Activated CD8-positive, alpha-beta memory T cell treated with anti-CD3 and anti-CD28 coated beads for 24 hours (primary cell): Measurements from ENCODE around the gene C1orf232.

Experiments used
- DNase-seq: peaks from one replicate; pipeline ENCODE4 v3.0.0-alpha.2; 2020

Gene C1orf232

GRCh38 chr1:26175346-26175745 is 6.6 kb upstream of the C1orf232 start:
- no peak for DNase-seq

- no peak for DNase-seq
Observed at GRCh38 chr1:26171084-26172072, 2.6 kb upstream of the C1orf232 start, which contains the start of gene ZNF593OS. ZNF593OS (minus strand) TSS chr1:26171832; CDS start chr1:26171661, 171 bp downstream.

GRCh38 chr1:26170472-26170821 is 1.7 kb upstream of the C1orf232 start:
- no peak for DNase-seq

GRCh38 chr1:26169669-26170471 is 1.1 kb upstream of the C1orf232 start, which contains the start of gene ZNF593:
ZNF593 (plus strand) TSS chr1:26169908; CDS start chr1:26169984, 76 bp downstream.
- DNase-seq = peak; percentile 95

GRCh38 chr1:26169198-26169554 is 413 bp upstream of the C1orf232 start:
- no peak for DNase-seq

- DNase-seq = no peak
Observed at GRCh38 chr1:26166719-26167281, 2.0 kb downstream of the C1orf232 start.

GRCh38 chr1:26164861-26165842 is 3.6 kb downstream of the C1orf232 start:
- no peak for DNase-seq

GRCh38 chr1:26164036-26164860 is 4.5 kb downstream of the C1orf232 start:
- peak; percentile 87 for DNase-seq

GRCh38 chr1:26163684-26164035 is 5.1 kb downstream of the C1orf232 start:
- no peak for DNase-seq

- DNase-seq = no peak
Observed at GRCh38 chr1:26162220-26162709, 6.5 kb downstream of the C1orf232 start.

GRCh38 chr1:26161415-26162219 is 7.1 kb downstream of the C1orf232 start:
- DNase-seq = peak; percentile 83

GRCh38 chr1:26160527-26161414 is 8.0 kb downstream of the C1orf232 start:
- DNase-seq = no peak

GRCh38 chr1:26159743-26160039 is 9.1 kb downstream of the C1orf232 start:
- no peak for DNase-seq

GRCh38 chr1:26158908-26159742 is 9.6 kb downstream of the C1orf232 start, which contains the start of gene FAM110D:
FAM110D (plus strand) TSS chr1:26159079; CDS start chr1:26161292, 2,213 bp downstream.
- no peak for DNase-seq

GRCh38 chr1:26158271-26158907 is 10.4 kb downstream of the C1orf232 start:
- no peak for DNase-seq

- no peak for DNase-seq
Observed at GRCh38 chr1:26156285-26157038, 12.3 kb downstream of the C1orf232 start.
